OCI-LY7 (cell line): ENCODE measurements around the gene SPTBN2. TPM values are rescaled to one million over a fixed set of nuclear protein-coding genes. Genes with fewer than 3 reads are reported as not detected.

ENCODE experiments used
- BruUV-seq: library from RNA; stranded (reverse); fragments of 400-500 nt; replicated peaks from 2 replicates; lab custom pipeline; 2021; lab: Mats Ljungman, UMichigan
- CTCF ChIA-PET: fragments of 300-600 bp; sonication (Branson Sonifier 250); formaldehyde crosslinking; loops from one replicate; lab custom pipeline; 2022; ENCODE audit warnings: antibody characterized with exemption; ENCODE audit not compliant: unreplicated experiment; lab: Charles Lee
- POLR2A ChIA-PET: fragments of 300-600 bp; sonication (Branson Sonifier 250); formaldehyde crosslinking; loops from one replicate; lab custom pipeline; 2022; ENCODE audit warnings: antibody characterized with exemption; lab: Charles Lee
- DNase-seq: peaks from one replicate; pipeline ENCODE4 v3.0.0-alpha.2; 2015; ENCODE audit warnings: low spot score
- H2AFZ ChIP-seq: fragments of 200-600 bp; sonication (generic), shearing (Covaris generic); 2 replicates; pipeline ENCODE4 v1.6.1; 2014; ENCODE audit warnings: mild to moderate bottlenecking, antibody characterized with exemption, low read length, moderate library complexity
- H3K27ac ChIP-seq: fragments of 200-600 bp; sonication (generic); 2 replicates; pipeline ENCODE4 v1.5.1; 2014; ENCODE audit warnings: mixed run types, low read depth, mild to moderate bottlenecking, moderate library complexity, low read length, inconsistent platforms; ENCODE audit not compliant: poor library complexity, severe bottlenecking
- H3K36me3 ChIP-seq: fragments of 200-600 bp; sonication (generic); 2 replicates; pipeline ENCODE4 v1.6.1; 2014; ENCODE audit warnings: mild to moderate bottlenecking, antibody characterized with exemption, low read length, moderate library complexity, mixed read lengths; ENCODE audit not compliant: insufficient read depth
- H3K4me1 ChIP-seq: fragments of 200-600 bp; sonication (generic); 2 replicates; pipeline ENCODE4 v1.5.1; 2014; ENCODE audit warnings: mild to moderate bottlenecking, low read length; ENCODE audit not compliant: insufficient read depth, poor library complexity, severe bottlenecking
- H3K4me2 ChIP-seq: fragments of 200-600 bp; sonication (generic); 2 replicates; pipeline ENCODE4 v1.6.1; 2014; ENCODE audit warnings: mild to moderate bottlenecking, low read length
- H3K4me3 ChIP-seq: fragments of 200-600 bp; sonication (generic); 2 replicates; pipeline ENCODE4 v1.5.1; 2014; ENCODE audit warnings: mild to moderate bottlenecking, low read depth, low read length; ENCODE audit not compliant: poor library complexity, severe bottlenecking
- H3K79me2 ChIP-seq: fragments of 200-600 bp; sonication (generic); 2 replicates; pipeline ENCODE4 v1.6.1; 2016; ENCODE audit warnings: low read depth, mild to moderate bottlenecking, low read length, moderate library complexity, mixed read lengths; ENCODE audit not compliant: insufficient read depth
- H3K9me2 ChIP-seq: fragments of 200-600 bp; sonication (generic); 2 replicates; pipeline ENCODE4 v1.6.1; 2016; ENCODE audit warnings: mild to moderate bottlenecking, low read length, mixed read lengths; ENCODE audit not compliant: insufficient read depth
- H3K9me3 ChIP-seq: fragments of 200-600 bp; sonication (generic); 2 replicates; pipeline ENCODE4 v1.6.1; 2014; ENCODE audit warnings: mild to moderate bottlenecking, mixed run types, low read length, mixed read lengths
- H4K20me1 ChIP-seq: fragments of 200-600 bp; sonication (generic); 2 replicates; pipeline ENCODE4 v1.6.1; 2014; ENCODE audit warnings: mild to moderate bottlenecking, antibody characterized with exemption, low read length, moderate library complexity, mixed read lengths; ENCODE audit not compliant: insufficient read depth
- EZH2phosphoT487 ChIP-seq: fragments of 200-600 bp; sonication (generic); IDR thresholded peaks from 2 replicates; pipeline ENCODE4 v1.6.1; 2018; ENCODE audit warnings: low read depth, borderline replicate concordance, mild to moderate bottlenecking, mixed run types, antibody characterized with exemption, low read length, moderate library complexity, mixed read lengths
- intact Hi-C: fragments of 100-400 bp; cut with micrococcal nuclease; formaldehyde crosslinking; loops from one replicate; pipeline ENCODE4 v1.10.0; 2022; ENCODE audit not compliant: unreplicated experiment
- total RNA-seq, 2 experiments: library from RNA; depleted of rRNA in 1 of 2; stranded (reverse); fragments of >200 nt in 1 of 2; shearing (Covaris generic) in 1 of 2; gene quantifications; 2 replicates each; pipeline ENCODE4 v1.2.3, GENCODE V29; 2014 to 2022
- TF ChIP-seq, protein P1 (sequence below): fragments of 200-600 bp; sonication (generic); conservative IDR thresholded peaks from 2 replicates; pipeline ENCODE4 v1.5.1; 2014; ENCODE audit warnings: mild to moderate bottlenecking, antibody characterized with exemption, low read length, moderate library complexity, mixed read lengths

The SPTBN2 gene
- total RNA-seq, 2 experiments from 2014 or later, result 16.2 to 25.2 TPM

DNA sequence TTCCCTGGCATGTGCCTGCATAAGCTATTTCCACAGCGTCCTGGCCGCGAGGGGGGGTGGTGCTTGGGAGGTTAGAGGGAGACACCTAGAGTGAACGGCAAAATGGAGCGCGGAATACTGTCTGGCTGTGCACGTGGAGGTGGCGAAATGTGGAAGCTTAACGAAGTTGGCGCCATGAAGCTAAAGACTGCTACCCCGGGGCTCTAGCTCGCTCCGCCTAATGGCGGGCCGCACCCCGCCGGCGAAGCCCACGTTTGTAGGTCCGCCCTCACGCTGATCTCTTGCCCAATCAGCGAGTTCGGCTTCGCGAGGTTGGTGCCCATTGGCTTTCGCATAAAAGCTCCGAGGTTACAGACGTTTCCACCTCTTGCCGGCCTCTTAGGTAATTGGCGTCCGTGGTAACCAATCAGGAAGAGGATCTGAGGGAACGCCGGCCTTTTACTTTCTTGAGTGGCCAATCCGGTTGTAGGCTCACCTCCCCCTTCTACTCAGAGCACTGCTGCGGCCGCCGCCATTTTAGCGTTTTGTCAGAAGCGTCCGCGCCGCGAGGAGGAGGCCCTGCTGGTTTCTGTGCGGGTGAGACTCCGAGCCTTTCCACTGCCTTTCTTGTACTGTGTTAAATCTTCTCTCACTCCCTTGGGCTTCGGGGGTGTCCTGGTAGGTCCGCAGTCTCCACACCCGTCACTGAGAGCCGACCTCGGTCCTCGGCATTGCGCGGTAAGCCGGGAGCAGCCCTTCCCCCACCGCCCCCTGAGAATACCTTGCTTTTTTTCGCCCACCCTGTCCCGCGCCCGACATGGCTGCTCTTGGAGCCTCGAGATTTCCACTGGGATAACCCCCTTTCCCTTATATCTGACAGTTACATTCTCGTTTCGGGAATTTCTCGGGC lies 90.6 kb downstream of the SPTBN2 start, which contains the start of gene RBM4:
Gene RBM4, plus strand, starts transcription at position 527 of the 889 bp plus-strand sequence. CDS start 1,009 bp downstream, outside the sequence.
- POLR2A ChIA-PET, result interaction anchor here (0.6 to 2.8 kb wide), 14 partner anchors 8 to 1628 kb away, joined by 3 to 16 read pairs (median 5); partner anchors contain the start of genes CCDC87, DPP3, RBM14 and RBM4B
- TF ChIP-seq EZH2phosphoT487, result no peak
- TF ChIP-seq, protein P1, sequence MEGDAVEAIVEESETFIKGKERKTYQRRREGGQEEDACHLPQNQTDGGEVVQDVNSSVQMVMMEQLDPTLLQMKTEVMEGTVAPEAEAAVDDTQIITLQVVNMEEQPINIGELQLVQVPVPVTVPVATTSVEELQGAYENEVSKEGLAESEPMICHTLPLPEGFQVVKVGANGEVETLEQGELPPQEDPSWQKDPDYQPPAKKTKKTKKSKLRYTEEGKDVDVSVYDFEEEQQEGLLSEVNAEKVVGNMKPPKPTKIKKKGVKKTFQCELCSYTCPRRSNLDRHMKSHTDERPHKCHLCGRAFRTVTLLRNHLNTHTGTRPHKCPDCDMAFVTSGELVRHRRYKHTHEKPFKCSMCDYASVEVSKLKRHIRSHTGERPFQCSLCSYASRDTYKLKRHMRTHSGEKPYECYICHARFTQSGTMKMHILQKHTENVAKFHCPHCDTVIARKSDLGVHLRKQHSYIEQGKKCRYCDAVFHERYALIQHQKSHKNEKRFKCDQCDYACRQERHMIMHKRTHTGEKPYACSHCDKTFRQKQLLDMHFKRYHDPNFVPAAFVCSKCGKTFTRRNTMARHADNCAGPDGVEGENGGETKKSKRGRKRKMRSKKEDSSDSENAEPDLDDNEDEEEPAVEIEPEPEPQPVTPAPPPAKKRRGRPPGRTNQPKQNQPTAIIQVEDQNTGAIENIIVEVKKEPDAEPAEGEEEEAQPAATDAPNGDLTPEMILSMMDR, result 0 out of 2 replicates have a peak, but pooled peaks have one; percentile 29
- CTCF ChIA-PET, result interaction anchor here (0.5 to 1.1 kb wide), 4 partner anchors 9 to 89 kb away, joined by 3 to 7 read pairs (median 3); no protein-coding TSS in a partner anchor
- Histone ChIP-seq H3K4me1 (peaks cover 55% of the 10 kb centered on the region), H3K4me3 (peak within 1 kb of the TSS; percentile 95), H3K9me3 (no peaks in the 10 kb centered on the region), H4K20me1 (peaks cover 40% of the 10 kb centered on the region), H3K9me2 (no peaks in the 10 kb centered on the region), H3K36me3 (peaks cover 93% of the 10 kb centered on the region), H3K4me2 (peak within 1 kb of the TSS; percentile 94), H3K79me2 (peaks cover 95% of the 10 kb centered on the region), H2AFZ (0 out of 2 replicates have a peak within 1 kb of the TSS, but pooled peaks have one; percentile 22), H3K27ac (peak within 1 kb of the TSS; percentile 71)
- peak; percentile 100 for DNase-seq
- intact Hi-C loops, result loop anchor here (1.0 to 5.0 kb wide), 3 partner anchors 22 to 61 kb away; partner anchors contain the start of genes RBM14 and RBM4B
- BruUV-seq, result no TSS peak

- intact Hi-C loops, result loop anchor here (1.0 to 5.0 kb wide), 3 partner anchors 21 to 60 kb away; partner anchors contain the start of genes RBM14 and RBM4B
- peaks cover 93% of the 10 kb centered on the region for H3K36me3 ChIP-seq
- peaks cover 50% of the 10 kb centered on the region for H3K4me1 ChIP-seq
- TSS peak; percentile 94 for BruUV-seq
- POLR2A ChIA-PET, result interaction anchor here (0.6 to 2.8 kb wide), 13 partner anchors 9 to 1840 kb away, joined by 3 to 16 read pairs (median 5); partner anchors contain the start of genes CCDC87, DPP3, RBM14 and RBM4B
- TF ChIP-seq, protein P1, result no peak
- TF ChIP-seq EZH2phosphoT487, result no peak
- peak overlapping the region; percentile 75 for H3K4me2 ChIP-seq
- H3K27ac ChIP-seq, result peak overlapping the region; percentile 60
- peaks cover 95% of the 10 kb centered on the region for H3K79me2 ChIP-seq
- H4K20me1 ChIP-seq, result peaks cover 35% of the 10 kb centered on the region
- peak overlapping the region; percentile 95 for H3K4me3 ChIP-seq
- H2AFZ ChIP-seq, result no peak overlapping the region
- H3K9me3 ChIP-seq, result no peaks in the 10 kb centered on the region
- DNase-seq, result no peak
- no peaks in the 10 kb centered on the region for H3K9me2 ChIP-seq
- CTCF ChIA-PET, result interaction anchor here (0.5 to 1.1 kb wide), 3 partner anchors 8 to 88 kb away, joined by 3 read pairs; no protein-coding TSS in a partner anchor
These were observed 91.3 kb downstream of the SPTBN2 start for GRCh38 chr11:66637557-66638176.
